NB4 (cell line): ENCODE results near the gene TALDO1.

Experiments
- POLR2A ChIP-seq: IDR thresholded peaks from 2 replicates; pipeline ENCODE4 v1.6.1; 2011; ENCODE audit warnings: mild to moderate bottlenecking; ENCODE audit not compliant: insufficient read length; ENCODE audit errors: extremely low read depth
- TF ChIP-seq, protein P1 (sequence below): IDR thresholded peaks from one replicate; pipeline ENCODE4 v1.5.1; 2012; ENCODE audit warnings: low read depth, low read length

DNA sequence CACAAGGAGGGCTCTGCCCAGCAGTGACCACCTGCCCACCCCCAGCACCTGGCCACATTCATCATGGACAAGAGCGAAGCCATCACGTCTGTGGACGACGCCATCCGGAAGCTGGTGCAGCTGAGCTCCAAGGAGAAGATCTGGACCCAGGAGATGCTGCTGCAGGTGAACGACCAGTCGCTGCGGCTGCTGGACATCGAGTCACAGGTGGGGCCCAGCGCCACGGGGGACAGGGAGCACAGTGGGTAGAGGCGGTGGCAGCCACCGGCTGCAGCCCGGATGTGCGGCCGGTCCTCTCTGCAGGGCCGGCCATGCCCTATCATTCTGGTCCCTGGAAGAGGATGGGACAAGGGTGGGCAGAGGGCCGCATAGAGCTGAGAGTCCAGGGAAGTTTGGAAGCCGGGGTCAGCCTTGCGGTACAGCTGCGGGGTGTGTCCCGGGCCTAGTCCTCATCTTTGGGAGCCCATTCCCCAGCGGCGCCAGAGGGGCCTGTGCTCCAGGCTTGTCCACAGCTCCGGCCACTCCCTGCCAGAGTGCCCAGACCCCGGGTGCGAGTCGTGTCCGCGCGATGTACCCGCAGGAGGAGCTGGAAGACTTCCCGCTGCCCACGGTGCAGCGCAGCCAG is 27.1 kb upstream of the TALDO1 start:
- TF ChIP-seq POLR2A: no peak
- TF ChIP-seq, protein P1, sequence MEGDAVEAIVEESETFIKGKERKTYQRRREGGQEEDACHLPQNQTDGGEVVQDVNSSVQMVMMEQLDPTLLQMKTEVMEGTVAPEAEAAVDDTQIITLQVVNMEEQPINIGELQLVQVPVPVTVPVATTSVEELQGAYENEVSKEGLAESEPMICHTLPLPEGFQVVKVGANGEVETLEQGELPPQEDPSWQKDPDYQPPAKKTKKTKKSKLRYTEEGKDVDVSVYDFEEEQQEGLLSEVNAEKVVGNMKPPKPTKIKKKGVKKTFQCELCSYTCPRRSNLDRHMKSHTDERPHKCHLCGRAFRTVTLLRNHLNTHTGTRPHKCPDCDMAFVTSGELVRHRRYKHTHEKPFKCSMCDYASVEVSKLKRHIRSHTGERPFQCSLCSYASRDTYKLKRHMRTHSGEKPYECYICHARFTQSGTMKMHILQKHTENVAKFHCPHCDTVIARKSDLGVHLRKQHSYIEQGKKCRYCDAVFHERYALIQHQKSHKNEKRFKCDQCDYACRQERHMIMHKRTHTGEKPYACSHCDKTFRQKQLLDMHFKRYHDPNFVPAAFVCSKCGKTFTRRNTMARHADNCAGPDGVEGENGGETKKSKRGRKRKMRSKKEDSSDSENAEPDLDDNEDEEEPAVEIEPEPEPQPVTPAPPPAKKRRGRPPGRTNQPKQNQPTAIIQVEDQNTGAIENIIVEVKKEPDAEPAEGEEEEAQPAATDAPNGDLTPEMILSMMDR: no peak
